A549 treated with Hydrocortisone at 1 μM for 4 hours (cell line): ENCODE results near the gene CNTN3. TPM values are rescaled to one million over a fixed set of nuclear protein-coding genes. Genes with fewer than 3 reads are reported as not detected.

Source experiments
- total RNA-seq: library from RNA; stranded (reverse); fragments of 200-300 nt; extraction: Qiagen RNA extraction; gene quantifications from 5 replicates; pipeline ENCODE4 v1.2.3, GENCODE V29; 2022

CNTN3 gene
- total RNA-seq: not detected in 5 replicates

GRCh38 chr3:74614107-74614967 lies at the start of gene CNTN3:
TSS of gene CNTN3 (minus strand) at chr3:74614659. CDS start at chr3:74521112, 93,547 bp downstream.

